Motor neuron (in vitro differentiated cells): Measurements from ENCODE around the gene INAVA. TPM values are rescaled to one million over a fixed set of nuclear protein-coding genes. Genes with fewer than 3 reads are reported as not detected.
"Not testable (repeated sequence)": the region's sequence is repeated elsewhere in the genome, so short reads cannot be mapped to it uniquely, and the experiment has no call there.

ENCODE experiments used
- ATAC-seq, 8 experiments: fragments of 200-7000 bp; cut with Tn5 transposase; replicated peaks in 6 of 8; 2 replicates each; pipeline ENCODE4 v1.8.0; 2021; ENCODE audit warnings: mild to moderate bottlenecking in 8 of 8, moderate library complexity in 8 of 8
- H3K27ac ChIP-seq, 2 donors: fragments of 250-450 bp; sonication (Bioruptor Pico); 2 replicates each; pipeline ENCODE4 v1.9.0; 2021; ENCODE audit warnings: antibody characterized with exemption in 2 of 2, mild to moderate bottlenecking in 2 of 2, moderate library complexity in 1 of 2
- H3K4me1 ChIP-seq, 2 donors: fragments of 250-450 bp; sonication (Bioruptor Pico); replicated peaks in 1 of 2; 2 replicates each; pipeline ENCODE4 v1.6.1; 2021; ENCODE audit warnings: antibody characterized with exemption in 2 of 2, mild to moderate bottlenecking in 2 of 2, moderate library complexity in 1 of 2
- H3K4me3 ChIP-seq, 5 donors: fragments of 250-450 bp; sonication (Bioruptor Pico); 2 replicates each; pipeline ENCODE4 v1.9.0; 2021; ENCODE audit warnings: antibody characterized with exemption in 5 of 5, mild to moderate bottlenecking in 5 of 5, moderate library complexity in 4 of 5
- WGBS, 10 experiments: fragments of 450-650 bp; shearing (Covaris generic); methylation state at CpG; one replicate each; pipeline ENCODE4 v1.0.0; 2022; 5-methylcytosine and 5-hydroxymethylcytosine counted together
- in situ Hi-C, 9 experiments: fragments of 400-800 bp; cut with MboI; loops; one replicate each; pipeline ENCODE4 v1.15.0; 2021; ENCODE audit warnings: low sequenced_read_pairs in 9 of 9, low pct_unique_long_range_greater_than_20kb in 2 of 9; ENCODE audit not compliant: unreplicated experiment in 9 of 9
- total RNA-seq, 8 experiments: library from RNA; unstranded; fragments of 300-600 nt; gene quantifications; 2 replicates each; pipeline versions ENCODE4 v1.2.3 to v1.2.4, GENCODE V29; 2022

The INAVA gene
- total RNA-seq, 8 experiments from 2014 or later = 0.22 to 19.9 (median 2.1) TPM

- ATAC-seq = no peak
- Histone ChIP-seq H3K4me1 (no peaks in the 10 kb centered on the region), H3K4me3 (no peak overlapping the region), H3K27ac (no peak overlapping the region)
- in situ Hi-C loops = no loop called here
Observed at GRCh38 chr1:200904772-200905171, 10.1 kb downstream of the INAVA start.

GRCh38 chr1:200905411-200906052 is 10.8 kb downstream of the INAVA start:
- no peak overlapping the region for H3K4me3 ChIP-seq

GRCh38 chr1:200906491-200906890 is 11.8 kb downstream of the INAVA start:
- ATAC-seq = no peak
- Histone ChIP-seq H3K4me1 (no peaks in the 10 kb centered on the region), H3K27ac (no peak overlapping the region), H3K4me3 (no peak overlapping the region)
- 80 to 100% (median 96%) methylated on average over 1 to 2 of the region's 2 CpGs; no CpG with 5 or more reads in 3 of the 10 experiments for WGBS, 10 experiments
- in situ Hi-C loops = no loop called here

More at GRCh38 chr1:200905411-200906052, 10.8 kb downstream of the INAVA start:
- Histone ChIP-seq H3K27ac (no peak overlapping the region), H3K4me1 (no peaks in the 10 kb centered on the region)
- 46 to 96% (median 74%) methylated on average over 1 to 4 of the region's 4 CpGs for WGBS, 10 experiments
- ATAC-seq = peak in 2 of 8 experiments; percentile 55 to 70
- in situ Hi-C loops = no loop called here

GRCh38 chr1:200907611-200908097 is 13.0 kb downstream of the INAVA start:
- in situ Hi-C loops = no loop called here
- no peak for ATAC-seq
- Histone ChIP-seq H3K27ac (no peak overlapping the region), H3K4me3 (no peak overlapping the region), H3K4me1 (no peaks in the 10 kb centered on the region)
- 0 to 100% (median 93%) methylated on average over 1 to 5 of the region's 5 CpGs; no CpG with 5 or more reads in 1 of the 10 experiments for WGBS, 10 experiments

- WGBS, 10 experiments = 43 to 100% (median 94%) methylated on average over 1 to 4 of the region's 6 CpGs; no CpG with 5 or more reads in 1 of the 10 experiments
- no peak overlapping the region for H3K4me3 ChIP-seq
Observed at GRCh38 chr1:200908191-200908868, 13.6 kb downstream of the INAVA start.

GRCh38 chr1:200909071-200909470 is 14.4 kb downstream of the INAVA start:
- H3K4me3 ChIP-seq = no peak overlapping the region
- H3K27ac ChIP-seq = no peak overlapping the region
- WGBS, 10 experiments = 20 to 95% (median 91%) methylated on average over 1 to 5 of the region's 5 CpGs; no CpG with 5 or more reads in 6 of the 10 experiments
- ATAC-seq = no peak
- in situ Hi-C loops = no loop called here
- no peaks in the 10 kb centered on the region for H3K4me1 ChIP-seq

More at GRCh38 chr1:200908191-200908868, 13.6 kb downstream of the INAVA start:
- Histone ChIP-seq H3K4me1 (no peaks in the 10 kb centered on the region), H3K27ac (no peak overlapping the region)
- in situ Hi-C loops = no loop called here
- no peak for ATAC-seq

- WGBS, 10 experiments = 31 to 100% (median 80%) methylated on average over 2 to 4 of the region's 4 CpGs; no CpG with 5 or more reads in 1 of the 10 experiments
Observed at GRCh38 chr1:200909757-200910239, 15.1 kb downstream of the INAVA start.

GRCh38 chr1:200911361-200911760 is 16.7 kb downstream of the INAVA start:
- ATAC-seq = no peak
- no peak overlapping the region for H3K4me3 ChIP-seq
- in situ Hi-C loops = no loop called here
- no peaks in the 10 kb centered on the region for H3K4me1 ChIP-seq
- WGBS, 10 experiments = 0 to 97% (median 91%) methylated on average over 1 to 10 of the region's 24 CpGs; no CpG with 5 or more reads in 7 of the 10 experiments
- no peak overlapping the region for H3K27ac ChIP-seq

More at GRCh38 chr1:200909757-200910239, 15.1 kb downstream of the INAVA start:
- no peak overlapping the region for H3K4me3 ChIP-seq
- no peak for ATAC-seq
- in situ Hi-C loops = no loop called here
- no peak overlapping the region for H3K27ac ChIP-seq
- no peaks in the 10 kb centered on the region for H3K4me1 ChIP-seq

- H3K4me1 ChIP-seq, in situ Hi-C loops, ATAC-seq, H3K4me3 ChIP-seq, H3K27ac ChIP-seq: not testable (repeated sequence)
- WGBS, 10 experiments = 0 to 92% (median 60%) methylated on average over 2 to 6 of the region's 21 CpGs; no CpG with 5 or more reads in 6 of the 10 experiments
Observed at GRCh38 chr1:200911936-200912335, 17.2 kb downstream of the INAVA start.

GRCh38 chr1:200912737-200913407 is 18.2 kb downstream of the INAVA start:
- WGBS, 10 experiments = 86 to 100% (median 100%) methylated on average over 1 to 9 of the region's 13 CpGs; no CpG with 5 or more reads in 5 of the 10 experiments
- ATAC-seq = no peak
- no peaks in the 10 kb centered on the region for H3K4me1 ChIP-seq
- in situ Hi-C loops = no loop called here
- no peak overlapping the region for H3K4me3 ChIP-seq
- H3K27ac ChIP-seq = no peak overlapping the region

- WGBS, 10 experiments = 0 to 91% methylated on average over 1 to 12 of the region's 22 CpGs; no CpG with 5 or more reads in 8 of the 10 experiments
- in situ Hi-C loops = no loop called here
- H3K4me1 ChIP-seq = no peaks in the 10 kb centered on the region
- ATAC-seq = peak in 2 of 8 experiments; percentile 9 to 37
- H3K4me3 ChIP-seq = no peak overlapping the region
- no peak overlapping the region for H3K27ac ChIP-seq
Observed at GRCh38 chr1:200916152-200916551, 21.5 kb downstream of the INAVA start.

GRCh38 chr1:200916681-200917080 is 22.0 kb downstream of the INAVA start:
- Histone ChIP-seq H3K27ac (no peak overlapping the region), H3K4me1 (no peaks in the 10 kb centered on the region), H3K4me3 (no peak overlapping the region)
- WGBS, 10 experiments = 80 to 100% (median 83%) methylated on average over 1 to 11 of the region's 11 CpGs; no CpG with 5 or more reads in 7 of the 10 experiments
- in situ Hi-C loops = no loop called here
- ATAC-seq = no peak
